ENCODE results near the gene KCNJ10. TPM values are rescaled to one million over a fixed set of nuclear protein-coding genes. Genes with fewer than 3 reads are reported as not detected.

The KCNJ10 gene
- total RNA-seq, 2 experiments from 2014 or later, result not detected

Other genes with a start within 250 kb of the KCNJ10 start
- gene SLAMF8, start 243.3 kb downstream of the KCNJ10 start, total RNA-seq, result 1 to 10 TPM in 1 of 2 experiments, under 1 TPM in 1; 0.70 to 1.5 TPM
- not detected for gene VSIG8, start 207.5 kb downstream of the KCNJ10 start, total RNA-seq
- gene CFAP45, start 170.0 kb downstream of the KCNJ10 start, total RNA-seq, result 1 to 10 TPM; 1.3 to 1.6 TPM
- gene TAGLN2, start 144.7 kb downstream of the KCNJ10 start, total RNA-seq, result 100 to 1,000 TPM; 479 to 513 TPM
- not detected for gene IGSF9, start 124.5 kb downstream of the KCNJ10 start, total RNA-seq
- not detected for gene SLAMF9, start 115.9 kb downstream of the KCNJ10 start, total RNA-seq
- gene PIGM, start 38.2 kb downstream of the KCNJ10 start, total RNA-seq, result 1 to 10 TPM; 5.3 to 5.9 TPM
- not detected for gene KCNJ9, start 11.4 kb upstream of the KCNJ10 start, total RNA-seq
- gene IGSF8, start 28.5 kb upstream of the KCNJ10 start, total RNA-seq, result 10 to 100 TPM; 30.9 to 35.0 TPM
- not detected for gene ATP1A2, start 45.6 kb upstream of the KCNJ10 start, total RNA-seq
- under 1 TPM in 1 of 2 experiments, not detected in 1; 0.40 TPM for gene ATP1A4, start 81.4 kb upstream of the KCNJ10 start, total RNA-seq
- gene CASQ1, start 120.4 kb upstream of the KCNJ10 start, total RNA-seq, result under 1 TPM in 1 of 2 experiments, not detected in 1; 0.68 TPM
- gene PEA15, start 135.2 kb upstream of the KCNJ10 start, total RNA-seq, result 10 to 100 TPM; 36.0 to 43.2 TPM
- 100 to 1,000 TPM; 115 to 117 TPM for gene DCAF8, start 192.4 kb upstream of the KCNJ10 start, total RNA-seq
- gene PEX19, start 215.0 kb upstream of the KCNJ10 start, total RNA-seq, result 10 to 100 TPM; 49.4 to 54.4 TPM

All from activated CD8-positive, alpha-beta memory T cell treated with anti-CD3 and anti-CD28 coated beads, Interleukin-2, amount 10 ng/mL, durations not matched to agents 7 days and 5 days (primary cell).